ENCODE data around the gene RMDN3.

RMDN3 gene

GRCh38 chr15:40775007-40775406, 20.0 kb upstream of the RMDN3 start:
- H3K4me3 ChIP-seq (ENCODE audit: control insufficient read depth, low read depth, low read length): no peak overlapping the region
- TF ChIP-seq CTCF (IDR thresholded peaks at IDR 0.05; ENCODE audit: control insufficient read depth, insufficient read depth, low read depth, low read length, missing control alignments): no peak
- DNase-seq (ENCODE audit: low read depth): no peak

- no peak for TF ChIP-seq CTCF (IDR thresholded peaks at IDR 0.05; ENCODE audit: control insufficient read depth, insufficient read depth, low read depth, low read length, missing control alignments)
- no peak for DNase-seq (ENCODE audit: low read depth)
- H3K4me3 ChIP-seq (ENCODE audit: control insufficient read depth, low read depth, low read length): no peak overlapping the region
Observed at GRCh38 chr15:40773902-40774301, 18.8 kb upstream of the RMDN3 start.

- TF ChIP-seq CTCF (IDR thresholded peaks at IDR 0.05; ENCODE audit: control insufficient read depth, insufficient read depth, low read depth, low read length, missing control alignments): no peak
- no peak for DNase-seq (ENCODE audit: low read depth)
- no peak overlapping the region for H3K4me3 ChIP-seq (ENCODE audit: control insufficient read depth, low read depth, low read length)
Observed at GRCh38 chr15:40773496-40773895, 18.4 kb upstream of the RMDN3 start.

- no peak for TF ChIP-seq CTCF (IDR thresholded peaks at IDR 0.05; ENCODE audit: control insufficient read depth, insufficient read depth, low read depth, low read length, missing control alignments)
- no peak overlapping the region for H3K4me3 ChIP-seq (ENCODE audit: control insufficient read depth, low read depth, low read length)
- DNase-seq (ENCODE audit: low read depth): no peak
Observed at GRCh38 chr15:40772014-40772413, 17.0 kb upstream of the RMDN3 start.

GRCh38 chr15:40771242-40771641, 16.2 kb upstream of the RMDN3 start:
- no peak for DNase-seq (ENCODE audit: low read depth)
- no peak for TF ChIP-seq CTCF (IDR thresholded peaks at IDR 0.05; ENCODE audit: control insufficient read depth, insufficient read depth, low read depth, low read length, missing control alignments)
- H3K4me3 ChIP-seq (ENCODE audit: control insufficient read depth, low read depth, low read length): no peak overlapping the region

GRCh38 chr15:40770147-40770721, 15.2 kb upstream of the RMDN3 start:
- DNase-seq (ENCODE audit: low read depth): no peak
- TF ChIP-seq CTCF (IDR thresholded peaks at IDR 0.05; ENCODE audit: control insufficient read depth, insufficient read depth, low read depth, low read length, missing control alignments): no peak
- no peak overlapping the region for H3K4me3 ChIP-seq (ENCODE audit: control insufficient read depth, low read depth, low read length)
